HG02870 (cell line): ENCODE measurements around the gene MCEE.
"Not testable (repeated sequence)": the region's sequence is repeated elsewhere in the genome, so short reads cannot be mapped to it uniquely, and the experiment has no call there.

Experiments used
- ATAC-seq: cut with Tn5 transposase; IDR thresholded peaks from one replicate; pipeline ENCODE4 v1.9.1; 2021; ENCODE audit warnings: mild to moderate bottlenecking, moderate library complexity; ENCODE audit not compliant: unreplicated experiment

MCEE gene

DNA sequence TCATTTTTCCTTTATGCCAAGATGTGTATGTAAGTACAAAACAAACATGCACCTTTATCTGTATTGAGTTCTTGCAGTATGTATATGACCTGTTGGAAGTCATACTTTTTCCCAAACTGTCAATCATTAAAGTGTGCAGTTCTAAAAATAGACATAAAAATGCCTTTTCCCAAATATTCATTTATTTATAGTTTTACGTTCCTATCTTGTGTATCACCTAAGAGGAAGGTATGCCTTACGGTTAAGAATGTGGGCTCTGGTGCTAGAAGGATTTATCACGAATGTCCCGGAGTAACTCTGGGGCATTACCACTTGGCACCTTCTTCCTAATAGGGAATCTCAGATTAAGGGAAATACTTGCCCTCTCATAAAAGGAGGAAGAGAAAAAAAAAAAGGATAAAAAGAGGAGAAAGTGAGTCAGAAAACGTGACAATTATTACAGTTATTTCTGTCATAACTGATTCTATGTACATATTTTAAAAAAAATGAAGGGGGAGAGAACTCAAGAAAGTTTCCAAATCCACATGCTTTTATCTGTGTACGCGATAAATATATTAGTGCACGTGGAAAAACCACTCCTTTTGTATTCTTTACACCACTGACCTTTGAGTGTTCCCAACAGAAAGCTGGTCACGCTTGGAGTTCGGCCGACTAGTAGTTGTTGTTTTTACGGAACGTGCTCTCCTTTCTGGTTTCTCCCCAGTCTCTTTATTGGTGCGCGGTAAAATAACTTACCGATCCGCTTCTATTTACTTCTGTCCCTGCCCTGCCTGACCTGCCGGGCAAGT, 721 bp downstream of the MCEE start:
- ATAC-seq, result no peak

DNA sequence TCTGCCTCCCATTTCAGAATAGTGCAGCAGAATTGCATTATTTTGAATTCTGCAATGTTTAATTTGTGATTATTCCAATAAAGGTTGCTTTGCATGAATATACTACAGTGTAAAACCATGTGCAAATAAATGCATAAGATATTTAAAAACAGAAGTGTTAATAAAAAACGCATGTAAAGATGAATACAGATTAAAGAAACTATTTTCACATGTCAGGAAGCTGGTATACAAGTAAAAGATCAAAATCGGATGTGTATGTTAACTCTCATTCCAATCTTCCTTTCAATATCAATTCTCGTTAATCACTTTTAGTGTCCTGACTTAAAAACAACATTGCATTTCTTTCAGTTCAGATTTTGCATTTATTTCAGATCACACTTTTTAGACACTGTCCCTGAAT, 3.1 kb downstream of the MCEE start:
- no peak for ATAC-seq

DNA sequence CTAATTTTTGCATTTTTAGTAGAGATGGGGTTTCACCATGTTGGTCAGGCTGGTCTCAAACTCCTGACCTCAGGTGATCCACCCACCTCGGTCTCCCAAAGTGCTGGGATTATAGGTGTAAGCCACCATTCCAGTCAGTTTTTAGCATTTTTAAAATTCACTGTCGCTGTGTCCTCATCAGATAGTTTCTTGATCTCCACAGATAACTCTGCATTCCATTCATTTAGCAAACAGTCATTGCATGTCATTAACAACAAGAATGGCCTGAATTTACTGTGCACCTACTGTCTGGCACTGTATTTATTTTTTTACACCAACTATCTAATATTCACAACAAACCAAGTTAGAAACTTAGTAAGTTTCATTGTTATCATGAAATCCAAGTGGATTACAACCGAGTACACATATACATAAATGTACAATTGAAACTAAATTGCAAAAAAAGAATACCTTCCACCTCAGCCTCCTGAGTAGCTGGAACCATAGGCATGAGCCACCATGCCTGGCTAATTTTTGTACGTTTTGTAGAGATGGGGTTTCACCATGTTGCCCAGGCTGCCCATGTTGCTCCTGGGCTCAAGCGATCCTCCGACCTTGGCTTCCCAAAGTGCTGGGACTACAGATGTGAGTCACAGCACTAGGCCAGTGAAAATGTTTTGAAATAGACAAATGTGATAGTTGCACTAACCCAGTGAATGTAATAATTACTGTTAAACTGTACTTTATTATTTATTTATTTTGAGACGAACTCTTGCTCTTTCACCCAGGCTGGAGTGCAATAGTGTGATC, 4.3 kb downstream of the MCEE start:
- no peak for ATAC-seq

DNA sequence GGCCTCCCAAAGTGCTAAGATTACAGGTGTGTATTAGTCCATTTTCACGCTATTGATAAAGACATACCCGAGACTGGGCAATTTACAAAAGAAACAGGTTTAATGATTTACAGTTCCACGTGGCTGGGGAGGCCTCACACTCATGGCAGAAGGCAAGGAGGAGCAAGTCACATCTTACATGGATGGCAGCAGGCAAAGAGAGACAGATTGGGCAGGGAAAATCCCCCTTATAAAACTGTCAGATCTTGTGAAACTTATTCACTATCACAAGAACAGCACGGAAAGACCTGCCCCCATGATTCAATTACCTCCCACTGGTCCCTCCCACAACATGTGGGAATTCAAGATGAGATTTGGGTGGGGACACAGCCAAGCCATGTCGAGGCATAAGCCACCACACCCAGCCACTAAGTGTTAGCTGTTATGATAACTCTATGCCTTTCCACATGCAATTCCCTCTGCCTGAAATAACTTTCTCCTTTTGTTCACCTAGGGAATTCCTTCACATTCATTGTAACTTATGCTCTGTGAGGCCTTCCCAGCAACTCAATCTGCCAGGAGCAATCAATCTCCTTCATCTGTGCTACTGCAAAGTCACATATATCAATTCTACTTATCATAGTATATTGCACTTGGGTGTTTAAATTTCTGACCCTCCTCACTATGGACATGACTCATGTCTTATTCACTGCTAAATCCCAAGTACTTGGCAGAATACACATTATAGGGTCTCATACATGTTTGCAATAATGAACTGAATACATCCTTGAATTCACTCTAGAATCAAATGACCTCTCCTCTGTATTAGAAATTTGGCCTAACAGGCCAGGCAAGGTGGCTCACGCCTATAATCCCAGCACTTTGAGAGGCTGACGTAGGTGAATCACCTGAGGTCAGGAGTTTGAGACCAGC, 7.4 kb downstream of the MCEE start:
- ATAC-seq, result no peak

DNA sequence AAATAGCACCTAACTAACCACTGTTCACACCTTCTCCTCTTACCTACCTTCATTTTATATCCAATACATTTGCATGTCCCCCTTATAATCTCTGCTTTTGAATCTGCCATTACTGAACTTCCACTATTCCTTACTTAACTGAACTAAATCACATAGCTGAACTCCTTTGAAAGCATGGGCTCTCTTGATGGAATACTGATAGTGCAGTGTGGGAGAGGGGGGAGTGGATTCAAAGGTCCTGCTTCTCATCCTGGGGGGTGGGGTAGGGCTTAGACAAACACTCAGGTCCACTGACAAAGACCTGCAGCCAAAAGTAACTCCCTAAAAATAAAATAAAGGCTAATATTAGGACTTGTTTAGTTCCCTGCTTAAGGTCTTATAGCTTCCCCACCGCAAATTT, 8.6 kb downstream of the MCEE start:
- ATAC-seq, result no peak

DNA sequence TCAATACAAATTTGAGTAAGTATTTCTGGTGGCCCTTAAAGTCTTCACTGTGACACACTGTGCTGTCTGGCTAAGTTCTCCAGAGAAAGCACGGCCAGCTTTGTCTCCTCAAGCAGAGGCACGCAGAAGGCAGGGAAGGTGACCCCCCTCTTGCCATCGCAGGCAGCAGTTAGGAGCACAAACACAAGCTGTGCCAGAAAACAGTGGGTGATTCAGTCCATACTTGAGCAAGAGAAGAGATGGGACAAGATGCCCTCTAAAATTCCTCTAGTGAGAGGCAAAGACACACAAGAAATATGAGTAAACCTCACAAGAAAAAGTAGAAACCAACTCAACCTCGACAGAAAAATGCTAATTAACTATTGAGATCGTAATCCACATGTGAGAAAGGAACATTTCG, 9.8 kb downstream of the MCEE start:
- ATAC-seq, result no peak

DNA sequence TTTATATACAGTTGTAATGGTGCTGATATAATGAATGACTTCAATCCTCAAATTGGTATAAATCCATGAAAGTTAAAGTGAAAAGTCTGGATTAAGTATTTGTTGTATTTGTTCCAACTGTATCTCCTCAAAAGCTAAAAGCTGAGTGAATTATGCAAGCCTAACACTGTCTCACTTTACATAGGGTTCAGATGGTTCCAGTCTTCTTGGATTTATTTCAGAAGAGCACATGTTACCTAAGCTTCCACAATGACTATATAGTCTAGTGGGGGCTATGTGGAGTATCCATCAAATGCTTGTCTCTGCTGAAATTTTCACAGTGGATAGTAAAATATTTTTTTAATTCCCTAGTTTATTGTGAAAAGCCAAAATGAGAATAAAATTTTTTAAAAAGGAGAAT, 13.0 kb downstream of the MCEE start:
- ATAC-seq, result no peak

DNA sequence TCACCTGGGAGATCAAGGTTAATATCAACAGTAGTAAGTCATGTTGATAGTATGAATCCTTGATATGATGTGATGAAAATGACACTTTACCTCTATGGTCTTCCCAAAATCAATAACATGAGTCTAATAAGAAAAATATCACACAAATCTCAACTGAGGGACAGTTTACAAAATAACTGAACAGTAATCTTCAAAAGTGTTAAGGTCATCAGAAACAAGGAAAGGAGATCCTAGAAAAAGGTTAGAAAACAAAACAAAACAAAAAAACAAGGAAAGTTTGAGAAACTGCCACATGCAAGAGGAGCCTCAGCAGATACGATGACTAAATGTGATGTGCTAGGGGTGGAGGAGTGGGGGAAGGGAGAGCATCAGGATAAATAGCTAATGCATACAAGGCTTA, 16.2 kb downstream of the MCEE start:
- ATAC-seq, result no peak

DNA sequence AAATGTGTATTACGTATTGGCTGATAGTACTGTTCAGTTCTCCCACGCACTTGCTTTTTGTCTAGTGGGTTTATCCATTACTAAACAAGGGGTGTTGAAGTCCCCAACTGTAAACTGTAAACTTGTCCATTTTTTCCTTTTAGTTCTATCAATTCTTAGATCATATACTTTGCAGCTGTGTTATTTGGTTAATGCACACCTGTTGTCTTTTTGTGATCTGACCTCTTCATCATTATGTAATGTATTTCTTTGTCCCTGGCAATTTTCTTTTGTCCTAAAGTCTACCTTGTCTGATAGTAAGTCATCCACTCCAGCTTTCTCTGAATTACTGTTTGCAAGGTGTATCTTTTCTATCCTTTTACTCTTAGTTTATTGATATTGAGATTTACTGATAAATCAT, 21.9 kb downstream of the MCEE start:
- ATAC-seq, result no peak

DNA sequence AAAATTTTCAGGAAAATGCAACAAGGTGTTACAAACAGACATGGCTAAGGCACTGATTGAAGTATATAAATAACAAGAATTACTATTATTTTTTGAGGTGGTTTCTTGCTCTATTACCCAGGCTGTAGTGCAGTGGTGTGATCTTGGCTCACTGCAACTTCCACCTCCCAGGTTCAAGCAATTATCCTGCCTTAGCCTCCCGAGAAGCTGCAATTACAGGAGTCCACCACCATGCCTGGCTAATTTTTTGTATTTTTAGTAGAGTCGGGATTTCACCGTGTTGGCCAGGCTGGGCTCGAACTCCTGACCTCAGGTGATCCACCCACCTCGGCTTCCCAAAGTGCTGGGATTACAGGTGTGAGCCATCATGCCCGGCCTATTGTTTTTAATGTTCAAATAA, 23.6 kb downstream of the MCEE start:
- not testable (repeated sequence) for ATAC-seq

DNA sequence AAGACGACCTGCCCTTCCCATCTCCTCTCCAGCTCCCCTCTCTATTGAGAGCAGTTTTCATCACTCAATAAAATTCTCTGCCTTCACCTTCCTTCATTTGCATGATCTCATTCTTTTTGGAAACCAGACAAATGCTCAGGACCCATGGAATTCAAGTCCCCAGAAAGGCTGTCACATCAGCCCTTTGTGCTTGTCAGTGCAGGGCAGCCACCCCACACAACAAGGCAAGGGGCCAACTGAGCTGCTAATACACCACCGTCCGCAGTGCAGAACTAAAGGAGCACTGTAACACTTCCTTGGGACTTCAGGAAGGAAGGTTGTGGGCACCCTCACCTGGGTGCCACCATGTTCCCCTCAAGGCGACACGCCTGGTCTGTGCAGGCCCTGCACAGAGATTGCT, 26.2 kb downstream of the MCEE start:
- no peak for ATAC-seq

DNA sequence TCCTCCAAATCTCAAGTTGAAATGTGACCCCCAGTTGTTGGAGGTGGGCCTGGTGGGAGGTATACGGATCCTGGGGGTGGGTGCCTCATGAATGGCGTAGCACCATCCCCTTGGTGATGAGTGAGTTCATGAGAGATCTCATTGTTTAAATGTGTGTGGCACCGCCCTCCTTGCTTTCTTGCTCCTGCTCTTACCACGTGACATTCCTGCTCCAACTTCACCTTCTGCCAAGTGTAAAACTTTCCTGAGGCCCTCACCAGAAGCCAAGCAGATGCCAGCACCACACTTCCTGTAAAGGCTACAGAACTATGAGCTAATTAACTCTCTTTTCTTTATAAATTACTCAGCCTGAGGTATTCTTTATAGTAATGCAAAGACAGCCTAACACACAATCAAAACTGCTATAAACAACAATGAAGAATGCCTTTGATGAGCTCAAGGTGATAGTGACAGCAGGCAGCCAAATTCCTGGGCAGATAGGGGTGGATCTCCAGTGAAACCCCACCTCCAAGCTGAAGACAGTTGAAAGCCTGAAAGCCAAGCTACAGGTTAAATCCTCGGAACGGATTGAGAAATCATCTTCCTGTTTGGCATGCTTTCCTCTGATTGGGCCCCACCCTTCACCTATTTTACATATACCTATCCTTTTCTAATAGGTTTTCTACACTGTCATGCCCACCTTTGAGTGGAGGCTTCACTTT, 26.9 kb downstream of the MCEE start:
- no peak for ATAC-seq

DNA sequence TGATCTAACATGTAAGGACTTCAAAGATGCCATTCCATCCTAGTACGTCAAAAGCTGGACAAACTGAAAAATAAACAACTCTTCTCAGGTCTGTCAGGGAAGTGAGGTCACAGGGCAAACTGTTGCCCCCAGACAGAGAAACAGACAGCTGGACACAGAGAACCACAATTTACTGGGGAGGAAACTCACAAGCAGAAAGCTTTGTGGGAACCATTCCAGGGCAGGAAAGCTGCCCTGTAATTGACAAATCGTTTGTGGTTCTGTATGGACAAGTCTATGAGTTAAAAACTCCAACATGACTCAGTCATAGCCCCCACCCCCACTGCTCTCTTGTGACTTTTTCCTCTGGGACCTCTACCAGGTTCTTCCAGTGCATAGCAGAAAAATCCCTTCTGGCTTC, 28.4 kb downstream of the MCEE start:
- no peak for ATAC-seq

DNA sequence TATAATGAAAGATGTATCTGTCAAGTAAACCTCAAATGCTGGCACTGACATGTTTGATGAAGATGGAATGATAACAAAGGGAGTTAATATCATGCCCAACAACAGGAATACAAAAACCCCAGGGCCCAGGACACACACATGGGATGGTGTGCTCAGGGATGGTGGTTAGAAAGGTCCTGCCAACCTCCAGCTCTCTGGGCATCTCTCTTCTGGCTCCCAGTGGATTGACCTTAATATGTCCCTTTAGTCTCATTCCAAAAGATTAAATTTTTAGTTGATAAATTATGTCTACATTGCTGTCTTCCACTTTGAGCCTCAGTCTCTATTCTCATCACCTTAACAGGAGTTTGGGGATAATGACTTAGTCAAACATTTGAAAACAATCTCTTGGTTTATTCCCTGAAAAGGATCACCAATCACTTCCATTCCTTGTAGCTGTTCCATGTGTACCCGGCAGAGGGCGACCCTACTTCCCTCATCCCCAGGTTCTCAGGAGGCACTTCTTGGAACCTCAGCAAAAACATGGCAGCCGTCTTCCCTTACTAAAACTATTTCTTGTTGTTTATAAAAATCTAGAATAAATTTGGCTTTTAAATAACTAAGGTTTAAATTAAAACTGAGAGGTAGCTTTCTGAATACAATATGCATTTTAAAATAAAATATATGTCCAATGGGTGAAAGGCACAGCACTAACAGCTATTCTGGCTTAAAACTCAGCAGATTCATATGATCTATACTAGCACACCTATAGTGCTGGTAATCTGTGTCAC, 29.6 kb downstream of the MCEE start:
- ATAC-seq, result no peak

DNA sequence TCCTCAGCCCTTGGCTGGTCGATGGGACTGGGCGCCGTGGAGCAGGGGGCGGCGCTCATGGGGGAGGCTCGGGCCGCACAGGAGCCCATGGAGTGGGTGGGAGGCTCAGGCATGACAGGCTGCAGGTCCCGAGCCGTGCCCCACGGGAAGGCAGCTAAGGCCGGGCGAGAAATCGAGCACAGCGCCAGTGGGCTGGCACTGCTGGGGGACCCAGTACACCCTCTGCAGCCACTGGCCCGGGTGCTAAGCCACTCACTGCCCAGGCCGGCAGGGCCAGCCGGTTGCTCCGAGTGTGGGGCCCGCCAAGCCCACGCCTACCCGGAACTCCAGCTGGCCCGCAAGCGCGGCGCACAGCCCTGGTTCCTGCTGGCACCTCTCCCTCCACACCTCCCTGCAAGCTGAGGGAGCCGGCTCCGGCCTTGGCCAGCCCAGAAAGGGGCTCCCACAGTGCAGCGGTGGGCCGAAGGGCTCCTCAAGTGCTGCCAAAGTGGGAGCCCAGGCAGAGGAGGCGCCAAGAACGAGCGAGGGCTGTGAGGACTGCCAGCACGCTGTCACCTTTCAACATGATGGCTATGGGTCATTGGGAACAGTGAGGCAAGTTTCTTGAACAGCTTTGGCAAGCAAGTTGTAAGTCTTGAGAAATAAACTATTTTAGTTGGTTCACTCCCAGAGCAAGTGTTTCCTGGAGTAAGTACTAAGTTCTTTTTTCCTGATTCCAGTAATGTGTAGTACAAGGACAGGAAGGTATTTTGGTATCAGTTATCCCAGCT, 37.4 kb downstream of the MCEE start:
- ATAC-seq, result not testable (repeated sequence)

DNA sequence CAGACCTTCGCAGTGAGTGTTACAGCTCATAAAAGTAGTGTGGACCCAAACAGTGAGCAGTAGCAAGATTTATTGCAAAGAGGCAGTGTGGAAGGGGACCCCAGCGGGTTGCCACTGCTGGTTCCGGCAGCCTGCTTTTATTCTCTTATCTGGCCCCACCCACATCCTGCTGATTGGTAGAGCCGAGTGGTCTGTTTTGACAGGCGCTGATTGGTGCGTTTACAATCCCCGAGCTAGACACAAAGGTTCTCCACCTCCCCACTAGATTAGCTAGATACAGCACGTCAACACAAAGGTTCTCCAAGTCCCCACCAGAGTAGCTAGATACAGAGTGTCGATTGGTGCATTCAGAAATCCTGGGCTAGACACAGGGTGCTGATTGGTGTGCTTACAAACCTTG, 38.2 kb downstream of the MCEE start:
- not testable (repeated sequence) for ATAC-seq

DNA sequence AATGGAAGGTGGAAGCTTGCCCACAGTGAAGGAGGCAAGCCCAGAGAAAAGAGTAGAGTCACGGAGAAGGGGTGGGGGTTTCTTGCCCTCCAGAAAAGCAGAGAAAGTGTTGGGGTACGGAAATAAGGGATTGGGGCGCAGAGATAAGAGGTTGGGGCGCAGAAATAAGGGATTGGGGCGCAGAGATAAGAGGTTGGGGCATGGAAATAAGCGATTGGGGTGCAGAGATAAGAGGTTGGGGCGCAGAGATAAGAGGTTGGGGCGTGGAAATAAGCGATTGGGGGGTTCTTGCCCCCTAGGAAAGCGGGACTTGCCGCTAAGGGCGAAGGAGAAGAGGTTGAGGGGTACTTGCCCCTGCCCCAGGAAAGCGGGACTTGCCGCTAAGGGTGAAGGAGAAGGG, 40.6 kb downstream of the MCEE start:
- not testable (repeated sequence) for ATAC-seq

DNA sequence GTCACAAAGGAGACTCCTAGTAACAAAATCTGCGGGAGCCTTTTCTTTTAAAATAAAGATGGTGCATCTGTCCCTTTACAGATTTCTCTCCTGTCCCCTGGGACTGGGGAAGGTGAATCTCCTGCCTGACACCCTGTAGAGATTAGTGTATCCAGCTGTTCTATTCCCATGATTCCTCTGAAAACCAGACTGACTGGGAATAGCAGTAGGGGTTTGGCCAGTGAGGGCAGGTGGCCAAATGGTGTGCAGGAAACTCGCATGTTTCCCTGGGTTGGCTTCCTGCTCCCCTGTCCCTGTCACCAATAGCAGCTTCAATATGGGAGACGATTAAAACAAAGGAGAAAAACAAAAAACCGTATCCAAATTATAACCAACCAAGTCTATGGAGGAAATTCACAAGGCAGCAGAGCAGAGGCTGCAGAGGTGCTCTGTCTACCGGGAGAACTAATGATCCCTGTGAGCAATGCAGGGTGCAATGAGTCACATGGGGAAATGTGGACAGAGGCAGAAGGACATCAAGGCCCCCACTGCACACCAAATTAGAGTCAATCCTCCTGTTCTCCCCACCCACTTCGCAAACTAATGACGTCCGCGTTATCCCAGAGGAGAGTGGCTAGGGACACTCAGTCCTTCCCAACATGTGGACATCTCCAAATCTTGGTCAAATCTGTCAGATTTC, 44.6 kb downstream of the MCEE start:
- not testable (repeated sequence) for ATAC-seq
